Hematopoietic multipotent progenitor cell treated with erythropoietin and hydrocortisone succinate and interleukin-3 and kit ligand, for 15 days (in vitro differentiated cells): ENCODE measurements around the gene KPTN.

Experiments used
- DNase-seq: peaks from one replicate; pipeline ENCODE4 v3.0.0-alpha.2; 2015; ENCODE audit warnings: low spot score

KPTN gene

DNA sequence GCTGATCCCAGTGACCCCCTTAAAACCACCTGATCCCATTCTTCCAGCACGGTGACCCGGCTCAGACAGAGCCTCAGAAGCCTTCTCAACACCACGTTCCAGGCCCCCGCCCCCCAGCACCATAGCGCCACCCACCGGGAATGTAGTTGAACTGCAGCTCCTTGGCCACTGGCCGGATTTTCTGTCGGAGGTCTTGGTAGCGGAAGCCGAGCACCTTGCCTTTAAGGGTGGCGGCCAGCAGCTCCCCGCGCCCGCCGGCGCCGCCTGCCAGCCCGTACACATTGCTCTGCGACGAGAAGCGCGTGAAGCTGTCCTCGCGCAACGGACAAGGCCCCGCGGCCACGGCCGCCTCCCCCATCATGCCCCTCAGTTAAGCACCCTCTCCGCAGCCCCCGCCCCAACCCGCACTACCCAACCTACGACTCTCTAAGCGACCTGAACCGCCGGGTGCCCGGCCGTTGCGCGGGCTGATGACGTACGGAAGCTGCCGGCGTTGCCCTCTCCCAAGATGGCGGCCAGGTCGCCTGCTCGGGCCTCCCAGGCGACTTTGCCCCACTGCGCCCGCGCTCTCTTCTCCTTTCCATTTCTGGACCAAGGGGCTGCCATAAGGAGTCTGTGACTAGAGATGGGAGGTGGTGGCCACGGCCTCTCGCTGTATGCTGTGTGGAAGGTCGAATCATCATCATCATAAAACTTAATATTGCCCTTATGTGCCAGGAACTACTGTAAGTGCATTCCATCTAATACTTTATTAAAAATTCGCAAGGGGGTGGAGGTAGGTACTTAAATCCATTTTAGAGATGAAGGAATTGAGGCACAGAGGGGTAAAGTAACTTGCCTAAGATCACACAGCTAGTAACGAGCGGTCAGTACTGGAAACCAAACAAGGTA, at the start of gene KPTN:
KPTN (minus strand) TSS at position 420 of the 891 bp plus-strand sequence; CDS start at position 361, 59 bp downstream.
- DNase-seq = peak; percentile 89

GRCh38 chr19:47531640-47532387, 47.8 kb upstream of the KPTN start:
- DNase-seq = no peak

GRCh38 chr19:47529018-47529742, 45.2 kb upstream of the KPTN start:
- DNase-seq = no peak

DNA sequence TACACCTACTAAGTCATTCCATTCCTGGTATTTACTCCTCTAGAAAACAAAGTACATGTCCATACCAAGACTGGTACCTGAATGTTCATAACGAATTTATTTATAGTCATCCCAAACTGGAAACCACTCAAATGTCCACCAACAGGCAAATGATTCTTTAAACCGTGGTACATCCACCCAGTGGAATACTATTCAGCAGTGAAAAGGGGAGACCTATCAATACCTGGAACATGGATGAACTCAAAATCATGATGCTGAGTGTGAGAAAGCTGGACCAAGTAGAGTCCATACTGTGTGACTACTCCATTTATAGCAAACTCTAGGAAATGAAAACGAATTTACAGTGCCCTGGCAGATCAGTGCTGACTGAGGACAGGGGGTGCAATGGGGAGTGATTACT, 42.8 kb upstream of the KPTN start:
- no peak for DNase-seq

DNA sequence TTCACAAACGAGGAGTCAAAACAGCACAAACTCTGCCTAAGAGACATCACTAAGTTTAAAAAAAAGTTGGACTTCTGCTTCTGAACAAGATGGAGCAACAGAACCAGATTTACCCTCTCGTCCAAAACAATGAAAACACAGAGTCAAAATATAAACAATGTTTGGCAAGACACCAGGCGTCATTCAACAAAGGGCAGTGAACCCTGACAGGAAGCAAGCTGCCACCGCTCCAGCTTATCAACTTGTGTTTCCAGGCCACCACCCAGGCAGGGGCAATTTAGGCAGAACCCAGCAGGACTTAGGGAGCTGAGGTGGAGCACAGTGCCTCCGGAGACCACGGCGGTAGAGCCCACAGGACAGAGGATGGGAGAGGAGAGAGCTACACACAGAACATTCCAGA, 39.5 kb upstream of the KPTN start:
- DNase-seq = no peak

GRCh38 chr19:47521473-47522180, 37.6 kb upstream of the KPTN start:
- DNase-seq = no peak

GRCh38 chr19:47520839-47521238, 36.8 kb upstream of the KPTN start:
- DNase-seq = no peak

DNA sequence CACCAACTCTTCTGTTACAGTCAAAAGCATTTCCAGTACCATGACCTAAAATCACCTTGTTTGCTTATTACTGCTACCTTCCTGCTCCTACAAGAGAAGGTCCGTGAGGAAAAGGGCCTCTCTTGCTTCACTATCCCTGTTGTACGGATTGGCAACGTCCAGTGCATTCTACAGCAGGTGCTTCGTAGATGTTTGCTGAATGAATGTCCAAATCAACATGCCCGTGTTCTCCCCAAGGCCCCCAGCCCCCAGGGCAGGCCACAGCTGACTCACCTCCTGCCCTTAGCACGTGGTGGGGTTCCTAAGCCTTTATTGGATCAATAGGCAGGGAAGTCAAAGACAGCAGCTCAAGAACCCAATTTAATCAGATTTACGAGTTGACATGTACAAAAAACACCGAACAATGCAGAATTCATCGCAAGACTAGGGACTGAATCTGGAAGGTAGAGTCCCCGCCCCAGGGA, 36.4 kb upstream of the KPTN start:
- no peak for DNase-seq

DNA sequence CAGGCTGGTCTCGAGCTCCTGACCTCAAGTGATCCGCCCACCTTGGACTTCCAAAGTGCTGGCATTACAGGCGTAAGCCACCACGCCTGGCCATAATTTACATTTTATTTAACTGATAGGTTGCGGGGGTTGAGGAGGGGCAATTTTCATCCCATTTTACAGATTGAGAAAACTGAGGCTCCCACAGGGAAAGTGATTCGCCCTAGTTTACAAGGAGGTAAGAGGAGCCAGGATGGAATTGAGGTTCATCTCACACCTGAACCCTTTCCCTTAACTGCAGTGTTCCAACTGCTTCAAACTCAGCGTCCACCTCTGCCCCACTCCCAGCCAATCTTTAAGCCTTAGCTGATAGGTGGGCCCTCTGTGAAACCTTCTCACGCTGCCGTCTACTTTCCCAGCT, 34.8 kb upstream of the KPTN start:
- DNase-seq = no peak

DNA sequence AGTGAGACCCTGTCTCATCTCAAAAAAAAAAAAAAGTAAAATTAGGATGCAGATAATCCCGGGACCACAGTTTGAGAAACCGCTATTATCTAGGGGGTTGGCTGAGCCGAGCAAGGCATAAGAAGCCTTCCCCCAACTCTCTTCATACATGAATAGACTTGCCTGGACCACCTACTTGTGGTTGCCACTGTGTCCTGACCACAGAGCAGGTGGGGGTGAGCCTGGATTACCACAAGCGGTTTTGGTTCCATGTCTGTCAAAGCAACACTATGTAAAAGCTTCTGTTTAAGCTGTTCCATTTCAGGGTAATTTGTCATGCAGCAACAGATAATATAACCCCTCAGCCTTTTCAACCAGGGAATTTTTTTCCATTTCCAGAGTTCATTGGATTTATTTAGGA, 34.1 kb upstream of the KPTN start:
- no peak for DNase-seq

- peak; percentile 100 for DNase-seq
Measured at GRCh38 chr19:47514869-47515588, 31.0 kb upstream of the KPTN start, which contains the start of gene NAPA. Gene NAPA (minus strand): TSS chr19:47515063. CDS start chr19:47514940, 123 bp downstream.

DNA sequence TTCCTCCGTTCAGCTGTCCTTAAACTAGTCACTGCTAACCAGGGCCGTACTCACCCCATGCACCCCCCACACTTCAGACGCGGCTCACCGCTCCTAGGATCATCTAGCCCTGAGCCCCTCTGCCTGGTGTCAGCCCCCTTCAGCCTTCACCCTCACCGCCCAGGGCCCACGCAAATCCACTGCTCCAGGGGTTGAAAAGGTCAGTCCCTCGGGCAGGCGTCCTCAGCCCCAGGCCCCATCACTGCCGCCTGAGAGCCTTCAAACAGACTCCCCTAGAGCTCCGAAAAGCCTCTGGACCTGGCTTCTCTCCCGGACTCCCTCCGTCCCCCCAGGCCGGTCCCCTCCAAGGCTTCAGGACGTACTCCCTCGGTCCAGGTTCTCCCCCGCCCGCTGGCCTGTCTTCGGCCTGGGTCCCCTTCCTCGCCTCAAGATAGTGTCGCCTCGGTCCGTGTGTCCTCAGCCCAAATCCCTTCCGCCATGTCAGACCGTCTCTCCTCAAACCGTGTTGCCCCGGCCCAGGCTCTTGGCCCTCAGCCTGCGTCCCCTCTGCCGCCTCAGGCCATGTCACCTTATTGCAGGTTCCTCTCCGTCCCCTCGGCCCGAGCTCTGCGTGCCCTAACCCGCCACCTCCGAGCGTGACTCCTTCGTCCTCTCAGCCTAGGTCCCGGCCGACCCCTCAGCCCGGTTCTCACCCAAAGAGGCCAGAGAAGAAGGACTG, 30.3 kb upstream of the KPTN start:
- DNase-seq = no peak

DNA sequence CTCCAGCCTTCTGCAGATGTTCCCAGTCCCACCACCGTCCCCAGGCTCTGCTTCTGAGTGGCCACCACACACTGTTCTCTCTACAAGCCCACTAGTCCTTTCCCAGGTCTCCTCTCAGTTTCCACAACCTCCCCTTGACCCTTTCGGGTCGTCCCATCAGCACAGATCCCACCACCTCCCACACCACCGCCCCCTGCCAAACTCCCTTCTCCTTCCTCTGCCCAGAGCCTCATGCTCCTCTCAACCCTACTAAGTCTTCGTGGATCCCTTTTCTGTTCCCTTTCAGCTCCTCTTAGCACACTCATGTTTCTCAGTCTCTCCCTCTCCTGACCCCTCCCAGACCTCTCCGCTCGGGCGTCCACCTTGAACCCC, 28.9 kb upstream of the KPTN start:
- DNase-seq = no peak

- peak; percentile 53 for DNase-seq
Measured at GRCh38 chr19:47512183-47512947, 28.3 kb upstream of the KPTN start.

GRCh38 chr19:47511681-47512080, 27.7 kb upstream of the KPTN start:
- DNase-seq = no peak

GRCh38 chr19:47511128-47511517, 27.1 kb upstream of the KPTN start:
- no peak for DNase-seq

DNA sequence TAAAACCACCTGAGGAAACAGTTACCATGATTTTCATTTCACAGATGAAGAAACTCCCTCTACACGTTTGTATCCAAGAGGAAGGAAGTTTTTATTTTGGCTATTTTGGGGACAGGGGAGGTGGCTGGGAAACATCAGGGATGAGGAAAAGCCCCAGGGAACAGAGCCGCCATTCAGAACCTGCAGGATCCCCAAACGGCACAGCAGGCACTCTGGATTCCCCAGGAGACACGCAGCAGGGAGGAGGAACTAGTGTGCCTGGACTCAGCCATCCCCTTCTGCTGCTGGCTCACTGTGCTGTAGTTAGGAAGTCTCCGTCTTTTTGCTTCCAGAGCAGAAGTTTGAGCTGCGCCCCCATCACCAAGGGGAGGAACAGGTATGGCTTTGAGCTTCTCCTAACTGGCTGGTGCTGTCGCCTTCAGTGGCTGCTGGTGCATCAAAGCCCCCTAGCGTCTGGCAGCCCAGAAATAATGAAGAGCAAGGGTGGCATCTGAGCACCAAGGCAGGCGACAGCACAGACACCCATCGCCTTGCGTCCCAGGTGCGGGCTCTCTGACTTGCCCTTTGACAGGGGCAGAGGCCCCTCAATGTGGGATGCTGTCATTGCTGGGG, 26.6 kb upstream of the KPTN start:
- DNase-seq = no peak

DNA sequence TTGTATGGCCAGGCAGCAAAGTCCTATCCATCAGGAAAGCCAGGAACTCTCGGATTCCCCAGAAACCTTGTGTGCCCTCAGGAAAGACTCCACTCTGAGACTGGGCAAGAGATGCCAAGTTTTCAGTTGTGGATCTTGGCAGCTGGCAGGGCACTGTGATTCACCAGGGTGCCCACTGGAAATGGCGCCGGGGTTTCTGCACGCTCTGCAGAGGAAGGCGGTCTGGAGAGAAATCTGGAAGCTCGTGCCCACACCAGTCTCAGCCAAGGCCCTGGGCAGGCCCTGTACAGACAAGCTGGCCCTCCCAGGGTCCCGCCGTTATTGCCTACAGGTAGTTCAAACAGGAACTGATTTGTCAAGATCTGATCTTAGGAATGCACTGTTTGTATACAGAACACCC, 26.0 kb upstream of the KPTN start:
- DNase-seq = no peak

DNA sequence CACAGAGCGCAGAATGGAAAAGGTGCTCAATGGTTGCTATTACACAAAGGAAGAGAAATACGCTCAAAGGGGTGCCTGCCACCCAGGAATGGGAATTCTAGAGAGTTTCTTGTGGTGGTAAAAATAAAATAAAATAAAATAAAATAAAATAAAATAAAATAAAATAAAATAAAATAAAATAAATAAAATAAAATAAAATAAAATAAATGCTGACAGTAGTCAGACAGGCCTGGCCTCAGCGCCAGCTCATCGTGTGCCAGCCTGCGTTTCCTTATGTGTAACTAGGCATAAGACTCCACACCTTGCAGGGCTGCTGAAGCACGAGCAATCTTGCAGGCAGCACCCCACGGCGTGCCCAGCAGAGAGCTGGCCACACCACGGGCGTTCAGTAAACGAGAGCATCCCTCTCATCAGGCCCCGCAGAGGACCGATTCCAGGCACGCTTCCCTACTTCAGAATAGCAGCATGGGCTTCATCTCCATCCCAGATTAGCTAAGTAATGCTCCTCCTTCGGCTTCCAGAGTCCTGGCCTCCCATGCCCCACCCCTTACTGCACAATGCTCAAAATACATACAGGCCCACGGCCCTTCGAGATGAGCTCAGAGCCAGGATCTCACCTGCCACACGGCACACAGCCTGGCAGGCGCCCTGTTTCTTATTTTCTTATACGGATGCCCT, 25.3 kb upstream of the KPTN start:
- no peak for DNase-seq
